Measurements from ENCODE around the gene SHISAL2B.

DNA sequence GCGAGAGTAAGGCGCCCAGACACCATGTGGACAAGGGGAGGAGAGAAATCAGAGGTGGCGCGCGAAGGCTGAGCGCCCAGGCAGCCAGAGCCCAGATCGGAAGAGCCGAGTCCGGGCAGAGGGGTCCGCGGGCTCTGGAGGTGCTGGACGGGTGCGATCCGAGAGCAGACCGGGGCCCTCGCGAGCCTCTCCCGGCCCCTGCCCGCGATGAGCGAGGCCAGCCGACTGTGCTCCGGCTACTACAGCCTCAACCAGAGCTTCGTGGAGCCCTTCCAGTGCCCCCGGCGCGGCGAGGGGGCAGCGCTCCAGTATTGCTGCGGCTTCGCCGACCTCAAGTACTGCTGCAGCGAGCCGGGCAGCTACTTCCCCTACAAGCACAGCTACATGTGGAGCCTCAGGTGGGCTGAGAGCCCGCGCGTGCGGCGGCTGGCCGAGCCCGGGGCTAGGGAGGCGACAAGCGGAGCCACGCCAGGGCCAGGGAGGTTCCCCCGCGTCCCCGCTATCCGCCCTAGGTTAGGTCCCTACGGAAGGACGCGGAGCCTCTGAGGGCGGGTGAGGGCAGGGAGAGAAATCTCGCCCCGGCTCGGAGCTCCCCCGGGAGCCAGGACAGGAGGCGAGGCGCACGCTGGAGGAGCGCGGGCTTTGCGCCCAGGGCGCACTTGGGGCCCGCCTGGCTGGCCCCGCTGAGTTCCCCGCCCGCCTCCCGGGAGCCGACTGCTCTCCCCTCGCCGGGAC lies at the start of gene SHISAL2B:
- TF ChIP-seq, protein P1, sequence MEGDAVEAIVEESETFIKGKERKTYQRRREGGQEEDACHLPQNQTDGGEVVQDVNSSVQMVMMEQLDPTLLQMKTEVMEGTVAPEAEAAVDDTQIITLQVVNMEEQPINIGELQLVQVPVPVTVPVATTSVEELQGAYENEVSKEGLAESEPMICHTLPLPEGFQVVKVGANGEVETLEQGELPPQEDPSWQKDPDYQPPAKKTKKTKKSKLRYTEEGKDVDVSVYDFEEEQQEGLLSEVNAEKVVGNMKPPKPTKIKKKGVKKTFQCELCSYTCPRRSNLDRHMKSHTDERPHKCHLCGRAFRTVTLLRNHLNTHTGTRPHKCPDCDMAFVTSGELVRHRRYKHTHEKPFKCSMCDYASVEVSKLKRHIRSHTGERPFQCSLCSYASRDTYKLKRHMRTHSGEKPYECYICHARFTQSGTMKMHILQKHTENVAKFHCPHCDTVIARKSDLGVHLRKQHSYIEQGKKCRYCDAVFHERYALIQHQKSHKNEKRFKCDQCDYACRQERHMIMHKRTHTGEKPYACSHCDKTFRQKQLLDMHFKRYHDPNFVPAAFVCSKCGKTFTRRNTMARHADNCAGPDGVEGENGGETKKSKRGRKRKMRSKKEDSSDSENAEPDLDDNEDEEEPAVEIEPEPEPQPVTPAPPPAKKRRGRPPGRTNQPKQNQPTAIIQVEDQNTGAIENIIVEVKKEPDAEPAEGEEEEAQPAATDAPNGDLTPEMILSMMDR (IDR thresholded peaks at IDR 0.05; ENCODE audit: borderline replicate concordance, extremely low read depth, low read length, poor library complexity, severe bottlenecking) = no peak
- TF ChIP-seq EZH2 (IDR thresholded peaks at IDR 0.05; ENCODE audit: borderline replicate concordance, low read depth, low read length, severe bottlenecking) = no peak
